Measurements from ENCODE around the gene NT5C1B.

Gene NT5C1B

DNA sequence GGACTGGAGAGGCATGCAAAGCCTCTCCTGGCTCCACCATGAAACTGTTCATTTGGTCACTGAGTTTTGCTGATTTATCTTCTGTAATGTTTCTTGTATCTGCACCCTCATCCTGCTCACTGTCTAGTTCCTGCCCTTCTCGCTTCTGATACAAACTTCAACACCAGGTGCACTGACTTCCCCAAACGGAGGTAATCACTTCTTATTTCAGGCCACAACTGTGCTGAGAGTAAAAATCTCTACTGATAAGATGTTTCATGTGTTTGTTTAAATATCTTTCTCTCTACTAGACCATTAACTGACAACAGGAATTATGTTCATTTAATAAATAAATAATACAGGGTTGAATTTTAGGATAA lies 10.9 kb upstream of the NT5C1B start:
- DNase-seq (ENCODE audit: low spot score), result no peak
- FAIRE-seq, result no peak

DNA sequence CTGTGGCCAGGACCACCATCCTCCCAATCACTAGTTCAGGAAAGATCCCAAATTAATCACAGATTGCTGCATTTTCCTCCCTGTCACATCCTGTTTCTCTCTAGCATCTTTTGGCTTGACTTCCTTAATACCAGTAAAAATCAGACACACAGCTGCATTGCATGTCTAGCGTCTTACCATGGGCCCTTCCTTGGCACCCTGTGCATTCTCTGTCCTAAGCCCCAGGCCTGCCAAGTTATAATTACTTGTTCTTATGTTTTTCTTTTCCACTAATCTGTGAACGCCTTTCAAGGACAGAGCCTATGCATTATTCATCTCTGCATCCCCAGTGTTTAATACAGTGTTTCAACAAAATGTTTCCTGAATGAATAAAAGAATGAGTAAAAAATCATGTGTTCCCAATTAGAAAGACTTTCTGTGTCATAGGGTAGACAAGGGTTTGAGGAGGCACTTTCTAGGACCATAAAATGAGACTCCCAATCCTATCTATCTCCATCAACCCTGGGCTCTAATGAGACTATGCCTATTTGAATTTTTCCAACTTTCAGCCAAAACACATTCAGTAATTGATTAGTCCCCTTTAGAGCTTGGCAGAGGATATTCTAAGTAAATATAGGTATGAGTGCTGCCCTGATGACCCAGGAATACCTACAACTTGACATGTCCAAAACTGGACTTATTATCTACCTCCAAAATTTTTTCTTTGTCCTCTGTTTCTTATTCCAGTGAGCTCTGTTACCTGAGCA lies 10.3 kb upstream of the NT5C1B start:
- DNase-seq (ENCODE audit: low spot score) (no peak), FAIRE-seq (no peak)

DNA sequence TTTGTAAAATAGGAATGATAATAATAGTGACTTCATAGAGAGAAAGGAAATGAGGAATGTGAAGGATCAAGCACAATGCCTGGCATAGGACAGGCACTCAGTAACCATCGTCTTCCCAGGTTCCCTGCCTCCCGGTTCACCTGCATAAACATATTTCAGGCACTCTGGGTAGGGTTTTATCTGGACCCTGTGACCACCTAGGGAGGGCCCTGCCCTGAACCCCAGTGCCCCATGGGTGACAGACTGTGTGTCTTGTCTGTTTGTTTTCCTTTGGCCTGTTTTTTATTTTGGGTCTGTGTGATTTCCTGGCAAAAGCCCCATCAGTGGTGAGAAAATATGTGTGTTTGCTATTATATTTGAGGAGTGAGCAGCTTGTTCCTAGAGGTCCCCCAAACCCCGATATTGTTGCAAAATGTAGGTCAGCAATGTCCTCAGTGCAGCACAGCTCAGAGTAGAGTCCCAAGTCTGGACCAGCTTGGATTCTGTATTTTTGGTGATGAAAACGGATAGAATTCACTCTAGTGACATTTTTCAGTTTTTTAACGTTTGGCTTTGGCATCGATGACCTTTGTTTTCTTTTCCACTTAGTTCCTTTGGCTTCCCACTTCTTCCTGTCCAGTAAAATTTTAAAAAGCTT lies 9.6 kb upstream of the NT5C1B start:
- FAIRE-seq (no peak), DNase-seq (ENCODE audit: low spot score) (no peak)

DNA sequence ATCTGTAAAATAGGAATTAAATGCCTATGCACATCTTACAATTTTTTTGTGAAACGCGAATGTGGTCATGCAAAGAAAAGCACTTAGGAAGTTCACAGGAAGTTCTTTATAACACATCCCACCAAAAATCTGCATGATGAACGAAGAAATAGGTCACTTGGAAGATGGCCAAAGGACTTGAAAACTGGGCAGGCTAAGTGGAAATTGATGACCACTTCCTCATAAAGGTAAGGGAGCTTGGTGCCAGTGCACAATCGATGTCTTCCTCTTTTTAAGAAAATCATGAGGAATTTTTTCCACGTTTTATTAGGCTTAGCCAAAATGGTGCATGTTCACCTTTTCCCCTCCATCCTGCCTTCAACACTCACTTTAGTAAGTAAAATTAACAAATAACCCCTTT lies 8.2 kb upstream of the NT5C1B start:
- no peak for FAIRE-seq
- DNase-seq (ENCODE audit: low spot score), result no peak

DNA sequence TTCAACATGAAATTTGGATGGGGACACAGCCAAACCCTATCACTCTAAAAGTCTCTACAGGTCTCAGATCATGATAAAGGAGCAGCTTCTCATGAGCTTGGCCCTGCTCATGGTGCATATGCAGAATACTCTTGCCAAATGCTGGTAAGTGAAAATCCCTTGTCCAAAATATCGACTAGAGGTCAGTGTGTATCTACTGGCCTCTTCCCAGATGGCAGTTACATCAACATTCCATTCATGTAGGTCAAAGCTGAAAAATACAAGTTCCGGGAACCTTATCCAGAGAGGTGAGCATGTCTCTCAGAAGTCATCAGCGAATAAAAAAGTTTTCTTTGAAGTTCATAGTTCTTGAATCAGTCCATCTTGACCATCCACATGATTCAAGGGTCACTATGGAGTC lies 7.6 kb upstream of the NT5C1B start:
- FAIRE-seq, result no peak

DNA sequence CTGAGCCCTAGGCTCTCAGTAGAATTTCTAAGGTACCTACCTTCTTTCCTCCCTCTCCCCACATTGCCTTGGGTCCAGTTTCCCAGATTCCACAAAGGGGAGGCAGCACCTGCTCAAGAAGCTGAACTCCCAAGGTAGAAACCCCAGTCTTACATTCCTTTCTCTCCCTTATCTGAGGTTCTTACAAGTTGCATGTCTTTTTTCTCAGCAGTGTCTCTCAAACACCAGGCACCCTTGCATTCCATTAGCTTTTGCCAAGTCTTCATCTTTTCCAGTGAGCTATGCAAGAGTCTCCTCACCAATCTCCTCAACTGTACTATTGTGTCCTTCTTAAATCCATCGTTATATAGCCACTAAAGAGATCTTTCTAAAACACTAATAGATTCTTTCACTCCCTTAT lies 4.1 kb upstream of the NT5C1B start:
- no peak for FAIRE-seq
- no peak for DNase-seq (ENCODE audit: low spot score)

More for the DNA sequence above, 7.6 kb upstream of the NT5C1B start:
- no peak for DNase-seq (ENCODE audit: low spot score)

DNA sequence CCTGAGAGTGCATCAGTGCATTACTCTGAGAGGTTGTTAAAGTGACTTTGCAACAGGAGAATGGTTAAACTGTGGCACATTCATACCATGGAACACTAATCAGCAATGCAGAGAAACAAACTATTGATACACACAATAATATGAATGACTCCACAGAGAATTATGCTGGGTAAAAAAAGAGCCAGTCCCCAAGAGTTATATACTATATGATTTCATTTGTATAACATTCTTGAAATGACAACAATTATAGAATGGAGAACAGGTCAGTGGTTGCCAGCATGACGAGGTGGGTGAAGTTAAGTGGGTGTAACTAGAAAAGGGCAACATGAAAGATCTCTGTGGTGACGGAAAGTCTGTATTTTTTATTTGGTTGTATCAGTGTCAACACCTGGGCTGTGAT lies 3.0 kb upstream of the NT5C1B start:
- FAIRE-seq (no peak), DNase-seq (ENCODE audit: low spot score) (no peak)

DNA sequence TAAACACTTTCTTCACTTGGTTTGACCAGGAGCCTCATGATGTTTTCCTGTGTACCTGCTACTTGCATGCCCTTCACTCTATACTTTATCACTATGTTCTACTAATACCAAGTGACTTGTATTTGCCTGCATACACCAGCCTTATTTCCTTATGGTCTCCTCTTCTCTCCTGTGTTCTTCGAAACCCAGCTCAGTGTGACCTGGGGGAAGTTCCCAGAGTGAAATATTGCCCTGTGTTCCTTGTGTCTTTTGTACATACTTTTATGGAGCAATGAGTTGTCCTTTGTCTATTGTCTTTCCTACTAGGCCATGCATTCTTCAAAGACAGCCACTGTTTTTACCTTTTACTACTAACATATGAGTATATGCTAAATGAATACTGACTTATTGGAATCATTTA lies 567 bp downstream of the NT5C1B start:
- FAIRE-seq, result no peak
- DNase-seq (ENCODE audit: low spot score), result no peak

DNA sequence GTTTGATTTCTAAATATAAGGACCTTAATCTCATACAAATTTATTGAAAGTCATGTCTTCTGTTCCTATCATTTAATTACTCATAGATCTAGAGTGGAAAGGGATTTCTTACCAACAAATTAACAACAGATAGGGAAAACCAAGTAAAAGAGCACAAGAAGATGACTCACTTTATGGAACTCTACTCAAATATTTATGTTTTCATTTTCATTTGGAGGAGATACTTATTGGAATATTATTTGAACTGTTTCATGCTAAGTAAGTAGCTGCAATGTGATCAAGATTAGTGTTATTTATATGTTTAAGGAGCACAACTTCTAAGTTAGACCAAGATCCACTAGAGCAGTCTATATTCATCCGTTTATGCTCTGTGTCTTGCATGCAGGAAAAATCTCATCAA lies 1.3 kb downstream of the NT5C1B start:
- FAIRE-seq, result no peak
- DNase-seq (ENCODE audit: low spot score), result no peak

DNA sequence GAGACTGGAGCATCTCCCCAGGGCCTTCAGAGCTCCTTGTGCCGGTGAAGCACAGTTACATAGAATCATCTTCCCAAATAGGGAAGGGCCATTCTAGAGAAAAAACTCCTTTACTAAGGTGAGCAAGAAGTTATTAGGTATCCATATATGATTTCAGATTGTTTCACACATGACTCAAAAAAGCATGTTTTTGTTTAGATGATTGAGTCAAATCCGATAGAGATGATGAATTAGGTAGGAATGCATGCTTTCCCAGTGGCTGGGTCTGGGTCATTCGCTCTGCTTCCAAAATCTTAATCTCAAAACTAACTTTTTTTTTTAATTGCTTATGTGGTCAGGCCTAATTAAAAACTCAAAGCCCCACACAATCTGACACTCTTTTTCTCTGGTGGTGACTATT lies 3.8 kb downstream of the NT5C1B start:
- no peak for FAIRE-seq

DNA sequence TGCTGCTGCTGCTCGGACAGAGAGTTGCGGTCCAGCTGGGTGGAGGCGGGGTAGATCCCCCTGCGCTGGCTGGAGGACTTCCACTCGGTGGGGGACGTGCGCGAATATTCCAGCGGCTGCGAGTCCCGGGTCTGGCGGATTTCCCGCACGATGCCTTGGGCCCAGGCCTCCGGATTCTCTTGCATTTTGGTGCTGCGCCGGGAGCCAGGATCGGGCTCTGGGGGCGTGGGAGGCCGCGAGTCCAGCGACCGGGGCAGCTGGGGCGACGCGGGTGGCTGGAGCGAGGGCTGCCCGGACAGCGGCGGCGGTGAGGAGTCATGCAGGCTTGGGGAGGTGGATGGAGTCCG lies 4.8 kb downstream of the NT5C1B start:
- DNase-seq (ENCODE audit: low spot score), result no peak

More for the DNA sequence above, 3.8 kb downstream of the NT5C1B start:
- DNase-seq (ENCODE audit: low spot score), result no peak

DNA sequence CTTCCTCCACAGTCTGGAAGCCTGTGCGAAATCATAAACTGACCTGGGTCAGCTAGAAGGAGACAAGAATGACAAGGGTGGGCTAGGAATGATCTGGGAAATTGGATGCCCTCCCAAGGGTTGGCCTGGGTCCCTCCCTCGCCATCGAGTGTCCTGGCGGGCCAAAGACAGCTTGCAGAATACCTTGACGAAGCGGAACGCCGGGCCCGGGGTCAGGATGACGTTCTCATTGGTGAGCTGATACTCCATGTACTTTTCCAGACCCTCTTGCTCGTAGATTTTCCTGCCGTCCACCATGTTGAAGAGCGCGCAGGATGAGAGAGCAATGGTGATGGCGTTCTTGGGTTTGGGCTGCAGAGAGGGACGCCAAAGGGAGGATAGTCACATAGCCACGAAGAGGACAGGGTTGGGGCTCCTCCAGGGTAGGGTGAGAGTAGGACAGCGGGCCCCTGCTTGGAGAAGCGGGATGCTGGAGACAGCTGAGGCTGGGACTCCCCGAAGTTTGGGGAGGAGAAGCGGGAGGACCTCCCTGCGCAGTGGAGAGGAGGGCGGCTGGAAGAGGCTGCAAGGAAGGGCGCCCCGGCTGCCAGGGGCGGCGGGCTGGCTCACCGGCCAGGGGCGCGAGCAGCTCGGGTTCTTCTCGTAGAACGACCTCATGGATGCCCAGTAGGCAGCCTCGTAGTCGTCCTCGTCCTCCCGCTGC lies 5.3 kb downstream of the NT5C1B start:
- peak; percentile 63 for FAIRE-seq
- no peak for DNase-seq (ENCODE audit: low spot score)

More for the DNA sequence above, 4.8 kb downstream of the NT5C1B start:
- FAIRE-seq, result no peak

DNA sequence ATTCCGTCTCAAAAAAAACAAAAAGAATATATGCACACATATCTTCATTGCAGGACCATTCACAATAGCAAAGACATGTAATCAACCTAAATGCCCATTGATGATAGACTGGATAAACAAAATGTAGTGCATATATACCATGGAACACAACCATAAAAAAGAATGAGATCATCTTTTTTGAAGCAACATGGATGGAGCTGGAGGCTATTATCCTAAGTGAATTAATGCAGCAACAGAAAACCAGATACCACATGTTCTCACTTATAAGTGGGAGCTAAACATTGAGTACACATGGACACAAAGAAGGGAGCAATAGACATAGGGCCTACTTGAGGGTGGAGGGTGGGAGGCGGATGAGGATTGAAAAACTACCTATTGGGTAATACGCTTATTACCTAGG lies 8.8 kb downstream of the NT5C1B start:
- DNase-seq (ENCODE audit: low spot score) (no peak), FAIRE-seq (no peak)

DNA sequence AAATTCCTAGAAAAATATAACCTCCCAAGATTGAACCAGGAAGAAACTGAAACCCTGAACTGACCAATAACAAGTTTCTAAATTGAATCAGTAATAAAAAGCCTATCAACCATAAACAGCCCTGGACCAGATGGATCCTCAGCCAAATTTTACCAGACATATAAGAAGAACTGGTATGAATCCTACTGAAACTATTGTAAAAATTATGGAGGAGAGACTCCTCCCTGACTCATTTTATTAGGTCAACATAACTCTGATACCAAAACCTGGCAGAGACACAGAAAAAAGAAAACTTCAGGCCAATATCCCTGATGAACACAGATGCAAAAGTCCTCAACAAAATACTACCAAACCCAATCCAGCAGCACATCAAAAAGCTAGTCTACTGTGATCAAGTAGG lies 11.3 kb downstream of the NT5C1B start:
- FAIRE-seq, result no peak
- DNase-seq (ENCODE audit: low spot score), result no peak

DNA sequence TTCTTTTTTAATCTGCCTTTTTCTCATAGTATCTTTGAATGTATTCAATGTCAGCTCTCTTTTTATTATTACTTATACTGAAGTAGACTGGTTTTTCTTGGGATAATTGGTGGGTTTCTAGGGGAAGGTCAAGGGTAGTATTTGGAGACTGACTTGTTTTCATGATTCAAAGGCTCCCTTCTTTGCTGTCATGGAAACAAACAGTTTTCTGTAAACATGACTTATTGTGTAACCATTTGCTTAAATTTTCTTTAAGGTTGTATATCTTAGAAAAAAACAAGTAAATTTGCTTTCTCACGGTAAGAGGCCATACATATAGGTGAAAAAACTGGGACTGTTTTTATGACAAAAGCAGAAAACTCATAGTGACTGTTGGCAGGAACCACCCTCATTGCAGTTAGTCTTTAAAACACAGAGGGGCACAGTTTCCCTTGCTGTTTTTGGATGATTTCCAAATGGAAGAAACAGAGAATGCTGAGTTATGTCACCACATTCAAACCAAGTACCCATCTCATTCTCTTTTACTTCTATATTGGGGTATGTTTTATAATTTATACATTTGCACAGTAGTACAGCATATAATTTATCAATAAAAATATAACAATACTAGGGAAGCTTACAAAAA lies 23.1 kb downstream of the NT5C1B start:
- FAIRE-seq, result no peak

DNA sequence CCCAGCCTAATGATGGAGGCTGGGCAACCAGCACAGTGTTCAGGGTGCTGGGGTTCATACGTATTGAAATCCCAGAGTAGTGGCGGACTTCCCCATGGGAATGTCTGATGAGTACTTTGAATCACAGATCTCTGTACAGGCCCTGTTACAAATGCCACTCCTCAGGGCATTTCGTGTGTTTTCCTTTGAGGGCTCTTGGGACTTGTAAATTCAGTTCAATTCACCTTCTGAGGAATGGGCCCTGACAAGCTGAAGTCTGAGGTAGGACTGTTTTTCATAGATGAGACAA lies 28.6 kb downstream of the NT5C1B start:
- DNase-seq (ENCODE audit: low spot score) (no peak), FAIRE-seq (no peak)

More for the DNA sequence above, 23.1 kb downstream of the NT5C1B start:
- DNase-seq (ENCODE audit: low spot score), result no peak

DNA sequence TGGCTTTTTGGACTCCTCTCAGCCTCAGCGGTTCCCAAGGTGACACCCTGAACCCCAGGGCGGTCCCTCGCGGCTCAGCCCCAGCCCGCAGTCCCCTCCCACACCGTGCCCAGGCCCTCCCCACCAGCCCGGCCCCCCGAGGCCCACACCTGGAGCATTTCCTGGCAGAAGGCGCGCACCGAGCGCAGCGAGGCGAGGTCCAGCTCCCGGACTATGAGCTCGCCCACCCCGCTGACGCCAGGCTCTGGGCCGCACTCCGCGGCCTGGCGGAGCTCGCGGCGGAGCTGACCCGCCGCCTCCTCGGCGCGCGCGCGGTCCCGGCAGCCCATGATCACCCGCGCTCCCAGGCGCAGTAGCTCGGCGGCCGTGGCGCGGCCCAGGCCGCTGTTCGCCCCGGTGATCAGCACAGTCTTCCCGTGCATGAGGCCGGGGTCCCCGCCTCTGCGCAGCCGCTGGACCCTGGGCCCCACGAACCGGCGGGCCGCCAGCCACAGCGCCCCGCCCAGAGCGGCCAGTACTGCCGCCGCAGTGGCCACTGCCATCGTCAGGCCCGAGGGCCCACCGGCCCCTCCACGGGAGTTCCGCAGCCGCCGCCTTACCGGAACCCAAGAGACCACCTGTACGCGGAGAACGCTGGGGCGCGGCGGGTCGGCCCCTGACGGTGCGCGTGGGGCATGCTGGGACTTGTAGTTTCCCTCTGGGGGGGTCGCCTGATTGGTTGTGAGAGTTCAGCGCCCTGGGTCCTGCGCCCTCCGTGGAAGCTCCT lies 29.2 kb downstream of the NT5C1B start, which contains the start of gene RDH14:
TSS of gene RDH14 (minus strand) at position 623 of the 766 bp plus-strand sequence. CDS start at position 542, 81 bp downstream.
- peak; percentile 95 for DNase-seq (ENCODE audit: low spot score)
- FAIRE-seq, result peak; percentile 87

DNA sequence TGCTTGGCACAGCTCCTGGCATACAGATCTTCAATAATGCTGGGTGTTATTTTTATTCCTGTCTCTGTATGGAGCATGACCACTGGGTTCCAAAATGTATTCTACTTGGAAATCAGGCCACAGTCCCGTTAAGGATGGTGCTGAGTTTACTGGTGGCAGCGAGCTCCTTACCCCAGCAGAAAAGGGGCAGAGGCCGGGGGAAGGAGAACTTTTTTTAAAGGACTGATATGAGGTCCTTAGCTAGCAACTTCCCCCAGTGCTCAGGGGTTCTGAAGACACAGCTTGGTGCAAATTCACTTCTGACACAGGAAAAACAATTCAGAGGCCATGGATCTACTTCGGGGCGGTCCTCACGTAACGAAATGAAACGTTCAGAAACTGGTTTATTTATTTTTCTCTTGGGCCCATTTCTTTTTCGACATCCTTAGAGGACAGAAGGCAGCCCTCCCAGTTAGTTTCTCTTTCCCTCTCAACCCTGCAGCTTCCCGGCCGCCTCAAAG lies 29.8 kb downstream of the NT5C1B start:
- DNase-seq (ENCODE audit: low spot score), result no peak
- no peak for FAIRE-seq

DNA sequence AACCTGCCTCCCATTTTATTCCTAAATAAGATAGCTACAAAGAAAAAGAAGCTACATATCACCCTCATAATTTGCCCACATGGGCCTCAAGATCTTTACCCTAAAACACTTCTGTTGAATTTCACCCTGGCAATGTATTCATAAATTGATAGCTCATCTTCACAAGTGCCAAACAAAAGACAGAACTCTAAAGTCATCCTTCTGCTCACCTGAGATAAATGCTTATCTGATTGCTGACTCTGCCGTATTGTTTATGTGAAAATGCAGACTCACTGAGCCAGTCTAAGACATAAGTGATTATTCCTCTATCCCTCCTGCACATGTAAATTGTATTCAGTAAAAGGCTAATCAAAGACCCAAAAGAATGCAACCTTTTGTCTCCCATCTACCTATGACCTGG lies 30.9 kb downstream of the NT5C1B start:
- DNase-seq (ENCODE audit: low spot score) (no peak), FAIRE-seq (no peak)

DNA sequence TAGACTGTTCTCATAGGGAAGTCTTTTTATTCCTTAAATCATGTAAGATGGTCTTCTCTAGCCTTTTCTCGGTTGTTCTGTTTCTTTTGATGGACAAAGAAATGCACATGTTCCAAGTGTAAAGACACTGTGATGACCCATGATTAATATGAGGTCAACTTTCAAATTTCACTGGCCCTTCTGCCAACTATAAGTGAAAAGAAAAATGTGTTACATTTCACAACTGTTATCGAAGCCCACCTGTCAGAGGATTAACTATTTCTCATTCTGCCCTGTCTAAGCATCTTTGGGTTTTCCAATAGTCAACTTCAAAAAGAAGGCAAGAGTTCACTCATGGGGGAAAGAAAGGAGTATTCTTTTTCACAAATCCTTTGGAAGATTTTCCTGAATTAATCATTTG lies 32.2 kb downstream of the NT5C1B start:
- no peak for FAIRE-seq
- DNase-seq (ENCODE audit: low spot score), result no peak

DNA sequence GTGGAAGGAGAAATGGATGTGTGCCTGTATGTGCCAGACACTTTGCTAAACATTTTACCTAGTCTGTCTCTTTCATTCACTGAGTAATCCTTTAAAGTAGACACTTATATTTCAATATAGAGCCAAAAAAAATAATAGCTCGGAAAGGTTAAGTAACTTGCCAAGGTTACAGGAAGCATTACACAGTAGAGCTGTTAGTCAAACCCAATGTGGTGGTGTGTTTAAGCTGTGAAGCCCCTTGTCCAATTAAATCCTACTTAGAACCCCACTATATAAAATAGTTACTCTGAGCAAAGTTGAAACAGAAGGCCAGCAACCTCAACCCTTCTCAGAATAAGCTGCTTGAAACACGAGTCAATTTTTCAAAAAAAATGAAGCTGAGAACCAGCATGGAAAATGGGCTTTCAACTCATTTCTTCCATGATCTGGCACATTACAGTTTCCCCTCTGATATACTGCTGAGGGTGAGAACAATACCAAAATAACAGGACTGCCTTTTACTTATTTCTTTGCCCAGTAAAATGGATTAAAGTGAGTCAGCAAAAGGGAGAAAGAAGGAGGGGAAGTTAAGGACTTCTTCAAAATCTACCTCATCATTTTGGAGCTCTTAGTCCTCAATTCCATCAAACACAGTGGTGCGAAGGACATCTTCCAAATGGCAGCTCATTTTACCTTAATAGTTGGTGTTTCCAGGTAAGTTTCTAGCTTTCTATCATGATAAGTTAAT lies 36.9 kb downstream of the NT5C1B start:
- no peak for DNase-seq (ENCODE audit: low spot score)

More for the DNA sequence above, 36.9 kb downstream of the NT5C1B start:
- FAIRE-seq, result no peak

All from urothelium cell line (cell line).